GM18868 (cell line): ENCODE measurements around the gene ALX3.
A peak's percentile ranks its signal among the peaks of the same experiment; 100 is the strongest.
"Not testable (repeated sequence)": the region's sequence is repeated elsewhere in the genome, so short reads cannot be mapped to it uniquely, and the experiment has no call there.

Experiments
- ATAC-seq: cut with Tn5 transposase; IDR thresholded peaks from one replicate; pipeline ENCODE4 v1.9.1; 2021; ENCODE audit warnings: mild to moderate bottlenecking, moderate library complexity; ENCODE audit not compliant: unreplicated experiment

Gene ALX3

DNA sequence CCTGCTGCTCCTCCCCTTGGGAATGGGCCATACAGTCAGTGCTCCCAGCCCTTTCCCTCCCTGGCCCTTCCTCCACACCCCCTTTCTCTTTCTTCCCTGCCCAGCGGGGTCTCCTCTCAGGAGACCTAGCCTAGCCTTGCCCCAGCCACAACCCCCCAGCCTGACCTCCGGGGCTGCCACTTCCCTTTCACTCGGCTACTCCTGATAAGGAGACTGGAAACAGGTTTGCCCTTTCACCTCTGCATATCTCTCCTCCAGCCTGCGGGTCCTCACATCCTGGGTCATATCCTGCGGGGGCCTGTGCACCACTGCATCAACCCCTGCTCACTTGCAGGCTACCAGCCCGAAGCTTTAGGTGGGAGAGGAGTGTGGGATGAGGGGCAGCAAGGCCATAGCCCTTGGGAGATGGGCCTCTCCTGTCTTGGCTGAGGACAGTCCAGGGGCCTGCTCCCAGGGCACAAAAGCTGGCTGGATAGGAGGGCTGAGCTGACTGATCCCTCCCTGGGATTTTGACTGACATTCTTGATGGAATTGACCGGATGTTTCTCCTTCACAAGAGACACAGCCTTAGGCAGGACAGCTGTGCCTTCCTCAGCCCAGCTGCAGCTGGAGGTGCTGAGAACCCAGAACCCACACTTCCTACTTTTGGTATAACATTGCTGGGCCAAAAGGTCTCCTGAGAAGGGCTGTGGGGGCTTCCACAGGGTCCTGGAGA lies 19.2 kb upstream of the ALX3 start:
- ATAC-seq, result no peak

DNA sequence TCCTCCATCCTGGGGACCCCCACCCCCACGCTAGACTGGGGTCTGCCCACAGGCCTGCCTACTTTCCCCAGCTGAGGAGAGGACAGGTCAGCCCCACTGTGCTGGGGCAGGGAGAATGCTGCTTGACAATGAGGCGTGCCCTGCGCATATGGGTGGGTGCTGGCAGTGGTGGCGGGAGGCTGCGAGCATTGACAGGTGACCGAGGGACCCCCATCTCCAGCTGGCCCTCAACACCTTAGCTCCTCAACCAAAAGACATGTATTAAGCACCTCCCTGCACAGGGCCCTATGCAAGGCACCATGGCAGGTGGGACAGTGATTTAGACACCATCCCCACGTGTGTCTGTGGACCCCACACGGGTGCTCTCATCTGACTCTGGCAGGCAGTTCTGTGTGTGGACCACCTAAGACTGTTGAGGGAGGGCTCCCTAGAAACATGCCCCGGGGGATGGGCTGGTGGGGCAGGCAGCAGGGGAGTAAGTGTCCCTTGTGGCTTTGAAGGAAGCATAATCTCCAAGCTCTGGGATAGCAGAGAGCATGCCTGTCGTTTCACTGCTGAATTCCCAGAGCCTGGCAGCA lies 18.4 kb upstream of the ALX3 start:
- ATAC-seq, result no peak

DNA sequence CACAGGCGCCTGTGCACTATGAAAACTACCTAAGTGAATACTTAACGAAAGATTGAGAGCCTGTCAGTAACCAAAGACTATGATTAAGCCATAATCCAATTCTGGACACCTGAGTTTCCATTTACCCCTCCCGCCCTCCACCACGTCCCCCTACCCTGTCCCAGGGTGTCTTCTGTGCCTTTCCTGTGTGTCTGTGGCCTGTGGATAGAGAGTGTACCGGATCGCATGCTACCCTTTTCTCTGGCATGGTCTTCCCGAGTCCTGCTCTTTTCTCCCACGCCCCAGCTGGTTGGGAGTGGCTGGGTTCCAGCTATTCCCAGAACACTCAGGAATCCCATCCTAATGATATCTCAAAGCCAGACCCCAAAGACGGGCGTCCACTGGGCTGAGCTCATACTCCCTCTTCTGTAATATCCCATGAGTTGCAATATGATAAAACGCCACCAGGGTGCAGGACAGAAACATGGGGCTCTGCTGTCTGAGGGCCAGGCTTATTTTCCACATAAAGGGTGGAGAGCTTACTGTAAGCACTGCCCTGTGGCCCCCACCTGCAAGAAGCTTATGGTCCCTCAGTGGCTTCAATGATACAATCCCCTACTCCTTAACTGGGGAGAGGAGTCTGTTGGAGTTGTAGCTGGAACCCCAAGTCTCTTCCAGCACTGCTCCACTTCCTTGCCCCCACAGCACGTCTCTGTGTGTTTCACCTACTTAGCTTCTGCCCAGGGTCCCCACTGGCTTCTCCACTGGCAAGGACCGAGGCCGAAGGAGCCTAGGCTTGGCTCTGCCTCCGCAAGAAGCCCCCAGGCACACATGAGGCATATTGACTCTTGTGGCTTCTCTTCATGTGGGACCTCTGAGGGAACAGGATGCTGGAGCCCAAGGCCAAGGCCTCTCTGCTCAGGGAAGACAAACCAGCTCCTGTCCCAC lies 17.6 kb upstream of the ALX3 start:
- peak; percentile 70 for ATAC-seq

DNA sequence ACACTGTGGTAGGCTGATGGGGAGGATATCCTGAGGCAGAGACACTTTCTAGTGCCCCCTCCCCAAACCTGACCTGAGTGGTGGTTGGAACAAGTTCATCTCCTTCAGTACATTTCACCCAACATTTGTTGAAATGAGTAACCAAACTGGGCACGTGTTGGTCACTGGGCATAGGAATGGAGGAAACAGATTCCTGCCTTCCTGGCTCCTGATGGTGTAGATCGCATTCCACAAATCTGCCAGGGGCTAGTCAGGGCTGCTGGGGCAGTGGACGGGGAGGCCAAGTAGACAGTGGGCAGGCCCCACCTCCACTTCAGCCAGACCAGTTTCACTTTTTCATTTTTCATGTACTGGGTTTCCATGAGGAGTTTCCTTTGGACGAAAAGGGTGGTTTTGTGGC lies 16.5 kb upstream of the ALX3 start:
- ATAC-seq, result no peak

GRCh38 chr1:110085671-110086070 lies 15.2 kb upstream of the ALX3 start:
- no peak for ATAC-seq

- no peak for ATAC-seq
These were observed 14.0 kb upstream of the ALX3 start for GRCh38 chr1:110084227-110085078.

- no peak for ATAC-seq
These were observed 13.4 kb upstream of the ALX3 start for GRCh38 chr1:110083866-110084226.

GRCh38 chr1:110083061-110083865 lies 12.8 kb upstream of the ALX3 start:
- no peak for ATAC-seq

DNA sequence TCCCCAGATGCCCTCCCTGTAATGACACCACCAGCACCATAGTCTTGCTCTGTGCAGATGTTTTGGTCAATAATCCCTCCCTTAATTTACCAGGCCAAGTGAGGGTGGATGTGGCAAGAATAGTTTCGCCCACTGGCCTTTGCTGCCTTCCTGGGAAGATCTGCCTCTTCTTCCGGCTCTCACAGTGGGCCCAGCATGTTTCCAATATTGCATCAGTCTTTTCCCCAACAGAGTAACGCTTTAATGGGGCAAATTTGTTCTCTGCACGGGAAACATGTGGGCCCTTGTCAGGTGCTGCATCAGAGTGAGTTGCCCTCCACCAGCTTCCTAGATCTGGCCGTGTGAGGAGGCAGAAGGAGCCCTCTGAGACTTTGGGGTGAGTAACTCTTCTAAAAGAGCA lies 12.0 kb upstream of the ALX3 start:
- no peak for ATAC-seq

DNA sequence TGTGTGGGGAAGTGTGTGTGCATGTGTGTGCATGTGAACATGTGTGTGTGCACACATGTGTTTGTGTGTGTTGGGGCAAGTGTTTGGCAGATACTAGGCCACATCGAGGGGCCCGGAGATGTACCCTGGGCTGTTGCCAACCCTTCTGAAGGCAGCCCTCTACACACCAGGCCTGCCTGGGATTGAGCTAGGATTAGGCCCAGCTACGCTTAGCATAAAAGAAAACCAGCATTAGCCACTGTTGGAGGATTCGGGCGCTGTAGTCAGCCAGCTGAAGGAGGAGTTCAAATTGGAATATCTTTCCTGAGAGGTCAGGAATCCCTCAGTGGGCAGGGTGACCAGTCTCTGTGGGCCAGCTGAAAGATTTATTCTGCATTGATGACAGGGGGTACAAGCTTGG lies 10.6 kb upstream of the ALX3 start:
- ATAC-seq, result no peak

DNA sequence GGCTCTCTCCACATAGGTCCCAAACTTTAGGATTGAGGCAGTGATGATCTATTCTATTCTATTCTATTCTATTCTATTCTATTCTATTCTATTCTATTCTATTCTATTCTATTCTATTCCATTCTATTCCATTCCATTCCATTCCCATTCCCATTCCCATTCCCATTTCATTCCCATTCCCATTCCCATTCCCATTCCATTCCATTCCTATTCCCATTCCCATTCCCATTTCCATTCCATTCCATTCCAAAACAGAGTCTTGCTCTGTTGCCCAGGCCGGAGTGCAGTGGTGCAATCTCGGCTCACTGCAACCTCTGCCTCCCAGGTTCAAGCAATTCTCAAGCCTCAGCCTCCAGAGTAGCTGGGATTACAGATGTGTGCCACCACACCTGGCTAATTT lies 9.5 kb upstream of the ALX3 start:
- not testable (repeated sequence) for ATAC-seq

- no peak for ATAC-seq
These were observed 6.5 kb upstream of the ALX3 start for GRCh38 chr1:110076789-110077500.

- no peak for ATAC-seq
These were observed 3.7 kb upstream of the ALX3 start for GRCh38 chr1:110074166-110074565.

DNA sequence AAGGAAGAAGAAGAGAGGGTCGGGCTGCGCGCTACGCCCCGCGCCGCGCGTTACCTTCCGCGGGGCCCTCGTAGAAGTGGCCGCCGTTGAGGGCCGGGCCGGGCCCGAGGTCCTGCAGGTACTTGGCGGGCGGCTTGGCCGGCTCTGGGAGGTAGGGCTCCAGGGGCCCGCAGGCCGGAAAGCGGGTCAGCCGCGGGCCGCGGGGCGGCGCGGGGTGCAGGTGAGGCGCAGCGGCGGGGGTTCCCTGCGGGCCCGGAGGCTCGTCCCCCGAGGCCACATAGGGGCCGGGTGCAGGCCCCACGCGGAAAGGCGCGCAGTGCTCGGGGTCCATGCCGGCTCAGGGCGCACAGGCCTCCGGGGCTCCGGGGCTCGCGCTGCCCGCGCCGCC lies 196 bp downstream of the ALX3 start:
- ATAC-seq, result no peak

DNA sequence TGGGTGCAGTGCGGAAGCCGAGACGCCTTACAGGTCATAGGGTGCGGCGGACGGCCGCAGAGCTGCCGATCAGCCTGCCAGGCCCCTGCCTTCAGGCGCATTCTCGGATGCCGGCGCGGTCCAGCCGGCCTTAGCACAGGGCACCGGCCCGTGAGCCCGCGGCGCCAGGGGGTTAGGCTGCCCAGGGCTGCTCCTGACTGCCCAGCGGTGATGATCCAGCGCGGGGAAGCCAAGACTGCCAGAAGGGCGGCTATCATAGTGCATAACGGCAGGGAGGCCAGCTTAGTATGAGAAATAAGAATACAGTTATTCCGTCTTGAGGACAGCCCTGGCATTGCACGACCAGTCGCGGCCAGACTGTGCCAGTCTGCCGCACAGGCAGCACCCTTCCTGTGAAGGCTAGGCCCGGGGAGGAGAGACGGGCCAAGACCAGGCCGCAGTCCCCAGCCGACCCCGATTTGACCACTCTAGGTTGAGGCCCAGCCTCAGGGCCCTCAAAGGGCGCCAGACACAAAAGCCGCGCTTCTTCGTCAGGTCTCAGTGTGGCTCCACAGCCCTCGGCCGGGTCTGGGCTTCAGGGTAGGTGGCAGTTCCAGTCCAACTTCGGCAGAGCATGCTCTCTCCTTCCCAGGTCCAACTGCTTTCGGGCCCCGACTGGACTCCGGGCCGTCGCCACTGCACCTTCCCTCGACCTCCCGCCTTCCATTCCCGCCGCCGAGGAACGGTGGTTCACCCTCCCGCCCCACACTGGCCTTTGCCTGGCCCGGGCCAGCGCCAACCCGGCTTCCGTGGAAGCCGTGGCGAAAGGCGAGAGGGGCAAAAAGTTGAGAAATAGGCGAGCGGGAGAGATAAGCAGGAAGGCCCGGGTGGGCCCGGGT lies 829 bp downstream of the ALX3 start:
- no peak for ATAC-seq

DNA sequence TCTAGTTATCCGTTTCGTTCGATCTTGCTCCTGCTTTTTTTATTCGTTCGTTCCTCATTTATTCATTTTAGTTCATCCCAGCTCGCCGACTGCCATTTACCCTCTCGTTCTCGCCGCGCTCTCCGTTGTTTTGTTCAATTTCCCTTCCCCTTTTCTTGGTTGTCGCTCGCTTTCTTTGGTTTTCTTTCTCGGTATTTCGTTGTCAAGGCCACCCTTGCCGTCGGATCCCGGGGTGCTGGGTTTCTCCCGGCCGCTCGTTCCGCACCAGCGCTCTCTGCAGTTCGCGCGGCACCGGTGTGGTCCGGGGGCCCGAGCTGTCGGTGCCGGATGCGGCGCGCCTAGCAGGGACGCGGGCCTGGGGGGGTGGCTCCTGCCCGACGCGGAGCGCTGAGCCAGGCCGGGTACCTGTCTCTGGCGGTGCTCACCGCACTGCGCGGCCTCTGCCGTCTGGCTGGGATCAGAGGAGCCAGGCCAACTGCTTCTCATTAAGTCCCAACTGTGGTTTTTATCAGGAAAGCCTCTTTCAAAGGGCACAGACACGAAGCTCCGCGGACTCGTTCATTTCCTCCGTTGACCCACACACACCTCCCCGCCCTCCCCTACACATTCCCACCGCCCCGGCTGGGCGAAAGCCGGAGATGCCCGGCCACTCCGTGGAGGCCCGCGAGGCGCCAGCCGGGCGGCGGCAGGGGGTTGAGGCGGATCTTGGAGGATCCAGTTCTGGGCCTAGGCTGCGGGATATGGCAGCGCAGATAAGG lies 1.6 kb downstream of the ALX3 start:
- ATAC-seq, result no peak

- no peak for ATAC-seq
These were observed 2.4 kb downstream of the ALX3 start for GRCh38 chr1:110067893-110068645.
